HG03175 (cell line): Measurements from ENCODE around the gene A3GALT2.
"Not testable (repeated sequence)": the region's sequence is repeated elsewhere in the genome, so short reads cannot be mapped to it uniquely, and the experiment has no call there.

Experiments used
- ATAC-seq: cut with Tn5 transposase; IDR thresholded peaks from one replicate; pipeline ENCODE4 v1.9.1; 2021; ENCODE audit warnings: mild to moderate bottlenecking, moderate library complexity; ENCODE audit not compliant: unreplicated experiment

The A3GALT2 gene

GRCh38 chr1:33295023-33295422 lies 25.9 kb downstream of the A3GALT2 start:
- ATAC-seq, result no peak

- ATAC-seq, result no peak
Observed at GRCh38 chr1:33294071-33295010, 26.6 kb downstream of the A3GALT2 start.

GRCh38 chr1:33292726-33293340 lies 28.1 kb downstream of the A3GALT2 start:
- no peak for ATAC-seq

- not testable (repeated sequence) for ATAC-seq
Observed at GRCh38 chr1:33290615-33291014, 30.3 kb downstream of the A3GALT2 start.

- ATAC-seq, result no peak
Observed at GRCh38 chr1:33289858-33290154, 31.1 kb downstream of the A3GALT2 start.

GRCh38 chr1:33288976-33289857 lies 31.7 kb downstream of the A3GALT2 start:
- ATAC-seq, result no peak

- no peak for ATAC-seq
Observed at GRCh38 chr1:33287317-33287716, 33.6 kb downstream of the A3GALT2 start.

- ATAC-seq, result no peak
Observed at GRCh38 chr1:33286451-33287185, 34.3 kb downstream of the A3GALT2 start.

- ATAC-seq, result no peak
Observed at GRCh38 chr1:33284049-33284448, 36.8 kb downstream of the A3GALT2 start.

GRCh38 chr1:33282791-33283190 lies 38.1 kb downstream of the A3GALT2 start:
- no peak for ATAC-seq

GRCh38 chr1:33281554-33282303 lies 39.2 kb downstream of the A3GALT2 start:
- ATAC-seq, result no peak

GRCh38 chr1:33280091-33280661 lies 40.7 kb downstream of the A3GALT2 start:
- no peak for ATAC-seq

- ATAC-seq, result no peak
Observed at GRCh38 chr1:33277488-33278084, 43.3 kb downstream of the A3GALT2 start.

GRCh38 chr1:33276573-33277298 lies 44.2 kb downstream of the A3GALT2 start:
- no peak for ATAC-seq

- ATAC-seq, result no peak
Observed at GRCh38 chr1:33275706-33276572, 45.0 kb downstream of the A3GALT2 start.

GRCh38 chr1:33275195-33275594 lies 45.7 kb downstream of the A3GALT2 start:
- no peak for ATAC-seq

- ATAC-seq, result no peak
Observed at GRCh38 chr1:33274446-33274845, 46.5 kb downstream of the A3GALT2 start.

GRCh38 chr1:33273961-33274371 lies 46.9 kb downstream of the A3GALT2 start:
- no peak for ATAC-seq
